PC-3 (cell line): Measurements from ENCODE around the gene ARFGEF2.

Source experiments
- EZH2 ChIP-seq: fragments of 300-600 bp; sonication (generic); IDR thresholded peaks from one replicate; pipeline ENCODE4 v1.6.1; 2017; ENCODE audit warnings: antibody characterized with exemption, mild to moderate bottlenecking, low read length; ENCODE audit not compliant: unreplicated experiment
- EZH2phosphoT487 ChIP-seq: fragments of 300-600 bp; sonication (generic); IDR thresholded peaks from 2 replicates; pipeline ENCODE4 v1.6.1; 2018; ENCODE audit warnings: mild to moderate bottlenecking, antibody characterized with exemption, low read length, borderline replicate concordance
- TF ChIP-seq, protein P1 (sequence below): fragments of 300-600 bp; sonication (generic); conservative IDR thresholded peaks from 2 replicates; pipeline ENCODE4 v1.5.1; 2017; ENCODE audit warnings: antibody characterized with exemption, low read depth, mild to moderate bottlenecking, low read length

DNA sequence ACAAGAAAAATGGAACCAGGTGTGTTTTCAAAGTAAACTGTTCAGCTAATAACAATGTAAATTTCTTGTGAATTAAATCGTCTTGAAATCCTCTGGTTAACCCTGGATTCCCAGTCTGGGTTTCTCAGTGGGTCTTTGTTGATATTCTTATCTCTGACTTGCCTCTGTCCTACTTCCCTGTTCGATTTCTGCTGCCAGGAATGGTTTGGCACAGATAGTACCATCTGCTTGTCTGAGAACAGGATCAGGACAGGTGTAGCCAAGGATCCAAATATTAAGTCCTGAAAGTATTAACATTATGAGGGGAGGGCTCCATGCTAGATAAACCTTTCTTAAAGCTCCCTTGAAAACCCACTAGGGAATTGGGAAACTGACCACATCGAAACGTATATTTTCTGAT lies 30.1 kb downstream of the ARFGEF2 start:
- TF ChIP-seq, protein P1, sequence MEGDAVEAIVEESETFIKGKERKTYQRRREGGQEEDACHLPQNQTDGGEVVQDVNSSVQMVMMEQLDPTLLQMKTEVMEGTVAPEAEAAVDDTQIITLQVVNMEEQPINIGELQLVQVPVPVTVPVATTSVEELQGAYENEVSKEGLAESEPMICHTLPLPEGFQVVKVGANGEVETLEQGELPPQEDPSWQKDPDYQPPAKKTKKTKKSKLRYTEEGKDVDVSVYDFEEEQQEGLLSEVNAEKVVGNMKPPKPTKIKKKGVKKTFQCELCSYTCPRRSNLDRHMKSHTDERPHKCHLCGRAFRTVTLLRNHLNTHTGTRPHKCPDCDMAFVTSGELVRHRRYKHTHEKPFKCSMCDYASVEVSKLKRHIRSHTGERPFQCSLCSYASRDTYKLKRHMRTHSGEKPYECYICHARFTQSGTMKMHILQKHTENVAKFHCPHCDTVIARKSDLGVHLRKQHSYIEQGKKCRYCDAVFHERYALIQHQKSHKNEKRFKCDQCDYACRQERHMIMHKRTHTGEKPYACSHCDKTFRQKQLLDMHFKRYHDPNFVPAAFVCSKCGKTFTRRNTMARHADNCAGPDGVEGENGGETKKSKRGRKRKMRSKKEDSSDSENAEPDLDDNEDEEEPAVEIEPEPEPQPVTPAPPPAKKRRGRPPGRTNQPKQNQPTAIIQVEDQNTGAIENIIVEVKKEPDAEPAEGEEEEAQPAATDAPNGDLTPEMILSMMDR, result no peak
- TF ChIP-seq EZH2phosphoT487 (no peak), EZH2 (no peak)
